Small intestine (tissue), 16 donors: ENCODE measurements around the gene DPP10. TPM values are rescaled to one million over a fixed set of nuclear protein-coding genes. Genes with fewer than 3 reads are reported as not detected.
"Not testable (repeated sequence)": the region's sequence is repeated elsewhere in the genome, so short reads cannot be mapped to it uniquely, and the experiment has no call there.

Source experiments
- DNase-seq, 2 donors: peaks; one replicate each; pipeline versions ENCODE4 v3.0.0 to v3.0.0-alpha.2; 2013
- FAIRE-seq: peaks from 2 replicates; lab custom pipeline; 2012; peaks lifted over from hg19 to GRCh38; lab: Jason Lieb, UNC
- H3K27ac ChIP-seq, 3 donors: one replicate each; pipeline ENCODE4 v1.5.1; 2013; ENCODE audit warnings: low read length in 2 of 3, mild to moderate bottlenecking in 2 of 3, control low read depth in 1 of 3, inconsistent platforms in 1 of 3, low read depth in 1 of 3, moderate library complexity in 1 of 3
- H3K27me3 ChIP-seq, 3 donors: one replicate each; pipeline ENCODE4 v1.6.1; 2013; ENCODE audit warnings: low read length in 3 of 3, inconsistent platforms in 1 of 3; ENCODE audit not compliant: control insufficient read depth in 3 of 3, insufficient read depth in 3 of 3
- H3K36me3 ChIP-seq, 3 donors: one replicate each; pipeline ENCODE4 v1.6.1; 2013; ENCODE audit warnings: low read length in 3 of 3, inconsistent platforms in 1 of 3, low read depth in 1 of 3, mild to moderate bottlenecking in 1 of 3, moderate library complexity in 1 of 3; ENCODE audit not compliant: control insufficient read depth in 3 of 3, insufficient read depth in 2 of 3
- H3K4me1 ChIP-seq, 3 donors: one replicate each; pipeline ENCODE4 v1.6.1; 2013; ENCODE audit warnings: low read length in 2 of 3, inconsistent platforms in 1 of 3, low read depth in 1 of 3, mild to moderate bottlenecking in 1 of 3, moderate library complexity in 1 of 3; ENCODE audit not compliant: control insufficient read depth in 3 of 3, insufficient read depth in 2 of 3
- H3K4me3 ChIP-seq, 3 donors: one replicate each; pipeline ENCODE4 v1.5.1; 2013; ENCODE audit warnings: low read length in 3 of 3, control low read depth in 1 of 3, inconsistent platforms in 1 of 3, low read depth in 1 of 3, mild to moderate bottlenecking in 1 of 3, moderate library complexity in 1 of 3
- H3K9me3 ChIP-seq, 2 donors: one replicate each; pipeline ENCODE4 v1.6.1; 2013; ENCODE audit warnings: low read depth in 1 of 2, low read length in 1 of 2; ENCODE audit not compliant: control insufficient read depth in 2 of 2, insufficient read depth in 1 of 2
- WGBS, 3 donors: extraction: QIAGEN DNeasy Blood & Tissue Kit; methylation state at CpG; one replicate each; pipeline ENCODE4 v1.1.7; 2013; 5-methylcytosine and 5-hydroxymethylcytosine counted together
- long read RNA-seq, 10 donors: transcript quantifications; one replicate each; lab custom pipeline, GENCODE V29; 2026
- polyA plus RNA-seq, 4 donors: library from polyadenylated mRNA; stranded (reverse) in 3 of 4; unstranded in 1 of 4; fragments of 200-250 nt in 3 of 4; fragments of 120-200 nt in 1 of 4; gene quantifications; one replicate each; pipeline versions ENCODE4 v1.2.1 to v1.2.3, GENCODE V29; 2013
- donor health status: healthy with polysubstance abuse.
- donor health status: control.
- donor health status: control.
- donor health status: Bipolar disorder and iron deficiency.
- donor health status: healthy.

The DPP10 gene
- polyA plus RNA-seq, result 10 to 100 TPM in 1 of 4 donors, 1 to 10 TPM in 2, under 1 TPM in 1; 0.54 to 23.8 (median 1.7) TPM
- long read RNA-seq, donor 1, result 0 reads
- long read RNA-seq, donor 2, result 0 reads
- long read RNA-seq, donor 3, partial matches to known transcripts, result 0 of 1 reads
- long read RNA-seq, donor 3, other reads (novel, unspliced or antisense), result 0 of 1 reads
- long read RNA-seq, donor 4, result 0 reads
- long read RNA-seq, donor 5, result 0 reads
- long read RNA-seq, donor 6, result 0 reads
- long read RNA-seq, donor 7, result 0 reads
- long read RNA-seq, donor 8, result 0 reads
- long read RNA-seq, donor 9, result 0 reads
- long read RNA-seq, donor 10, partial matches to known transcripts, result 6 of 6 reads
- long read RNA-seq, donor 10, other reads (novel, unspliced or antisense), result 0 of 6 reads

GRCh38 chr2:114442510-114442909 lies at the start of gene DPP10:
Gene DPP10 (plus strand): TSS chr2:114442641.
- WGBS, 3 donors, result 4 to 8% (median 4%) methylated on average over 5 of the region's 5 CpGs
- Histone ChIP-seq H3K4me1 (no peaks in the 10 kb centered on the region), H3K27ac (no peak within 1 kb of the TSS), H3K36me3 (no peaks in the 10 kb centered on the region), H3K4me3 (no peak within 1 kb of the TSS), H3K27me3 (peaks cover 0 to 2% (median 0%) of the 10 kb centered on the region in 3 donors), H3K9me3 (no peaks in the 10 kb centered on the region)
- DNase-seq (peak; percentile 30 to 63), FAIRE-seq (no peak)

- no peak overlapping the region for H3K4me3 ChIP-seq
- H3K36me3 ChIP-seq, result no peaks in the 10 kb centered on the region
- H3K27me3 ChIP-seq, result no peaks in the 10 kb centered on the region
- no peak for FAIRE-seq
- no peak overlapping the region for H3K27ac ChIP-seq
- 62 to 77% (median 72%) methylated on average over 3 of the region's 3 CpGs for WGBS, 3 donors
- no peaks in the 10 kb centered on the region for H3K9me3 ChIP-seq
- H3K4me1 ChIP-seq, result no peaks in the 10 kb centered on the region
- DNase-seq, result no peak
These were observed 41.6 kb upstream of the DPP10 start for GRCh38 chr2:114400890-114401289.

DNA sequence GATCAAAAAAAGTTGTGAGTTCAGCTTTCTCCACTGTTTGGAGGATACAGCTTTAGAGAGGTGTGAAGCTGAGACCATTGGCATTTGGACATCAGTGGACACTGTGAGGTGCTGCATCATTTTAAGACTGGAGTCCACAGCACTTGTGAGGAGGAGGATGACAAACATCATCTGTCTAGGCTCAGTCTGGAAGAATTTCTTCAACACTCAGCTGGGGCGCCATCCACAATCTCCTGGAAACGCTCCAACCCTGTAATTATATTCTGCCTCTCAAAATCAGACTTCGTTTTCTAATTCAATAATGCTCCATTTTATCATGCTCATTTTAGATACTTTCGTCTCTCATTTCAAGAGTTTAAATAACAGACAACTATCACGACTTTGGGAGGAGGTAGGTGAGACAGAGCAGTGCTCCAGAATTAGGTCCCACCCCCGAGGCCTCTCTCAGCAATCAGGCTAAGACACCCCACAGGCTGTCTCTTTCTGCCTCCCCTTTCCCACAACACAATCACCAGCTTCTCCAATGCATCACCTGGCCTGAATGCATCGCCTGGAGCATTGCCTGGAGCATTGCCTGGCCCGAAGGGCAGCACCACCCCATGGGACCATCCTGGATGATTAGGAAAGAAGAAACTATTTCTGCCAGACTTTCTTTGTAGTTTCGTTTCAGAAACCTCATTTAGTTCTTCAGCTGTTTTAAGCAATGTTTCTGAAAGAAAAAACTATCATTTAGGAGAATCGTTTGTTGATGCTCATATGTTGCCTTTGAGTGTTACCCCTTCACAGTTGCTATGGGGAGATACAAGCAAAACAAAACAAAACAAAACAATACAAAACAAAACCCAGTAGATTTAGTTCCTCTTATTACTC lies 37.0 kb upstream of the DPP10 start:
- Histone ChIP-seq H3K4me1 (no peaks in the 10 kb centered on the region), H3K4me3 (no peak overlapping the region), H3K36me3 (no peaks in the 10 kb centered on the region), H3K27me3 (no peaks in the 10 kb centered on the region), H3K9me3 (no peaks in the 10 kb centered on the region), H3K27ac (no peak overlapping the region)
- FAIRE-seq (no peak), DNase-seq (no peak)
- 60 to 78% (median 74%) methylated on average over 10 of the region's 10 CpGs for WGBS, 3 donors

GRCh38 chr2:114406347-114406746 lies 36.1 kb upstream of the DPP10 start:
- Histone ChIP-seq H3K9me3 (no peaks in the 10 kb centered on the region), H3K27ac (no peak overlapping the region), H3K4me3 (no peak overlapping the region), H3K27me3 (no peaks in the 10 kb centered on the region), H3K36me3 (no peaks in the 10 kb centered on the region), H3K4me1 (no peaks in the 10 kb centered on the region)
- FAIRE-seq, result no peak
- 71 to 79% (median 76%) methylated on average over 2 of the region's 2 CpGs for WGBS, 3 donors
- DNase-seq, result no peak

DNA sequence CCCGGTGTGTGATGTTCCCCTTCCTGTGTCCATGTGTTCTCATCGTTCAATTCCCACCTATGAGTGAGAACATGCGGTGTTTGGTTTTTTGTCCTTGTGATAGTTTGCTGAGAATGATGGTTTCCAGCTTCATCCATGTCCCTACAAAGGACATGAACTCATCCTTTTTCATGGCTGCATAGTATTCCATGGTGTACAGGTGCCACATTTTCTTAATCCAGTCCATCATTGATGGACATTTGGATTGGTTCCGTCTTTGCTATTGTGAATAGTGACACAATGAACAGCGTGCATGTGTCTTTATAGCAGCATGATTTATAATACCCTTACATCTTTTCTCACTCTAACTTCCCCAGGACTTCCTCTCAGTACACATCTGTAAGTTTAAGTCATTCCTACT lies 35.1 kb upstream of the DPP10 start:
- not testable (repeated sequence) for H3K27me3 ChIP-seq, H3K27ac ChIP-seq, DNase-seq, H3K4me1 ChIP-seq, FAIRE-seq, H3K4me3 ChIP-seq, H3K9me3 ChIP-seq, H3K36me3 ChIP-seq
- 90 to 97% (median 96%) methylated on average over 4 of the region's 5 CpGs for WGBS, 3 donors

DNA sequence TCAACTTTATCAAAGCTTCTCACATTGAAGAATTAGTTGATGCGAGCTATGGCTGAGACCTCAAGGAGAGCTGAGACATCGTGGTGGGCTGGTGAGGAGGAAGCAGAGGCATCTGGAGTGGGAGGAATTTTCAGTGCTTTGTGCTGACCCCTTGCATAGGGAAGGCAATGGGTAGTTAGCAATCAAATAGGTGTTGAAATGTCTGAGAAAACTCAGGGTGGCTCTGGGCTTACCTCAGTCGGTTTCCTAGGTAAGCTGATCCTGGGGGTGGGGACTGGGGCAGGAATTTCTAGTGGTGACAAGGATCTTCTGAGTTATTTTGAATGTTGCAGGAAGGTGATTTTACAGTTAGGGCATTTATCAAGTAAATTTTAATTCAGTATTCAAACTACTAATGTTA lies 20.7 kb upstream of the DPP10 start:
- no peaks in the 10 kb centered on the region for H3K36me3 ChIP-seq
- H3K27ac ChIP-seq, result no peak overlapping the region
- H3K9me3 ChIP-seq, result no peaks in the 10 kb centered on the region
- no peak for DNase-seq
- no peaks in the 10 kb centered on the region for H3K27me3 ChIP-seq
- 62 to 74% (median 65%) methylated on average over 3 of the region's 3 CpGs for WGBS, 3 donors
- FAIRE-seq, result no peak
- no peak overlapping the region for H3K4me3 ChIP-seq
- H3K4me1 ChIP-seq, result no peaks in the 10 kb centered on the region

GRCh38 chr2:114424699-114425098 lies 17.7 kb upstream of the DPP10 start:
- Histone ChIP-seq H3K27me3 (no peaks in the 10 kb centered on the region), H3K9me3 (no peaks in the 10 kb centered on the region), H3K36me3 (no peaks in the 10 kb centered on the region), H3K27ac (no peak overlapping the region), H3K4me3 (no peak overlapping the region), H3K4me1 (no peaks in the 10 kb centered on the region)
- DNase-seq (no peak), FAIRE-seq (no peak)
- 78 to 90% (median 79%) methylated on average over 2 of the region's 2 CpGs for WGBS, 3 donors

GRCh38 chr2:114426756-114427155 lies 15.7 kb upstream of the DPP10 start:
- no peak overlapping the region for H3K27ac ChIP-seq
- H3K36me3 ChIP-seq, result no peaks in the 10 kb centered on the region
- no peak for DNase-seq
- H3K4me1 ChIP-seq, result no peaks in the 10 kb centered on the region
- no peak overlapping the region for H3K4me3 ChIP-seq
- no peak for FAIRE-seq
- 85 to 91% (median 88%) methylated on average over 3 of the region's 3 CpGs for WGBS, 3 donors
- H3K9me3 ChIP-seq, result no peaks in the 10 kb centered on the region
- no peaks in the 10 kb centered on the region for H3K27me3 ChIP-seq
